Measurements from ENCODE around the gene KHDC4. TPM values are rescaled to one million over a fixed set of nuclear protein-coding genes. Genes with fewer than 3 reads are reported as not detected.
A peak's percentile ranks its signal among the peaks of the same experiment; 100 is the strongest.

The KHDC4 gene
- total and polyA plus RNA-seq, 2 of the 4 experiments (the other 2 are of a cell fraction): 28.0 to 29.9 TPM

DNA sequence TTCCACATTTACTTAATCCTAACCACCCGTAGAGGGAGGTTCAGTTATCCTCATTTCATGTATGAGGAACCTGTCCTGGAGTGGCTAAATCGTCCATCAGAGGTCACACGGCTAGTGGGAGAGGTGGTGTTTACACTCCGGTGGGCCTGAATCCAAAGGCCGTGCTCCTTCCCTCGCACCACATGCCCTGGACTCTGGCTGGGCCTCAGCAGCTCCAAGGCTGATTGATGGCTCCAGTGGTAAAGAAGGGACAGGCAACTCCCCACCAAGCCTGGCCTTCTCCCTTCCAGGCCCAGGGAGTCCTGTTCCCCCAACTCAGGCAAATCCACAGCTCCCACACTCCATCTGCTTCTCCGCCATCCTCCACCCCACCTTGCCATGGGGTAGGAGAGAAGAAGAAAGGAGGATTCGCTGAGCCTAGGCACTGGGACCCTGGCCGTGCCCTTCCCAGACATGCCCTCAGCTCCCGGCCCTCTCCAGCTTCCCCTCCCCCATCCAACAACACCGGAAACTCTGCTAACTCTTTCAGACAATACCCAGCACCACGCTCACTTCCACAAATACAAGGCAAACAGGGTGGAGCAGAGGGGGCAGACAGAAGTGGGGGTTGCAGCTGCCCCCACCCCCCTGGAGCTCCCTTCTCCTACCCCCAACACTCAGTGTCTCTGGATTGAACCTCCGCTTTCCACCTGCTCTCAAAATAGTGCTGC lies 33.3 kb upstream of the KHDC4 start (continued):
- no peak for TF ChIP-seq RCOR1 (IDR thresholded peaks at IDR 0.05; ENCODE audit: insufficient replicate concordance, low read length)

DNA sequence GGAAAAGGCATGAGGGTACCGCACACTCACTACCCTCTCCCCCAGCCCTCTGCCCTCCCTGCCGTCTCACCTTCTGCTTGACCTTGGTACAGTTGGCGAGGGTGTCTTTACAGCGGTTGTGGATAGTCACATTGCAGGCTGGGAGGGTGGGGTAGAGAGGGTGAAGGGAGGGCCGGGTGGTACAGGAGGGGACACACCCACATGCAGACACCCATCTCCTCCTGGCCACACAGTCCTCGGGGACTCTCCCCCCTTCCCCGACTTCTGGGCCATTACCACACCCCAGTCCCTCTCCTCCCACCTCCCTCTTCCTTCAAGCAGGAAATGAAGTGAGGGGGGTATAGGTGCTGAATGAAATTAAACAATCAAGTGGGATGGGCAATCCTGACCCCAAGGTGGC lies 32.5 kb upstream of the KHDC4 start:
- intact Hi-C loops (cut with micrococcal nuclease): no loop called here
- Histone ChIP-seq H3K23ac (ENCODE audit: low read depth, low read length) (no peak overlapping the region), H3K27ac (ENCODE audit: insufficient read depth, low read length) (peak overlapping the region; percentile 22; the same call in 1 of the 2 replicates), H2AK5ac (ENCODE audit: low read depth, low read length) (no peak overlapping the region), H4K20me1 (ENCODE audit: insufficient read depth, low read length) (peaks cover 88% of the 10 kb centered on the region), H3K36me3 (ENCODE audit: control insufficient read depth, insufficient read depth, low read length) (peaks cover 70% of the 10 kb centered on the region), H4K8ac (ENCODE audit: low read depth in 2 of 2, low read length in 2 of 2) (no peak overlapping the region), H2AK9ac (replicated peaks; ENCODE audit: low read depth, low read length, poor library complexity) (no peak overlapping the region), H2BK5ac (ENCODE audit: low read depth, low read length, poor library complexity, severe bottlenecking) (no peak overlapping the region), H3K27me3 (ENCODE audit: control insufficient read depth, insufficient read depth, low read length) (no peaks in the 10 kb centered on the region), H2BK20ac (ENCODE audit: low read depth, low read length) (no peak overlapping the region; the same call in 1 of the 2 replicates), H3K56ac (ENCODE audit: extremely low read depth, insufficient read depth, low read length) (no peak overlapping the region), H3K9ac (ENCODE audit: low read depth, low read length) (no peak overlapping the region), H3K4me3 (ENCODE audit: insufficient read depth, low read depth, low read length) (no peak overlapping the region), H3K18ac (ENCODE audit: low read depth, low read length) (no peak overlapping the region), H4K91ac (ENCODE audit: insufficient read depth, low read depth, low read length) (no peak overlapping the region), H2AFZ (replicated peaks; ENCODE audit: low read length, poor library complexity) (no peak overlapping the region), H4K5ac (ENCODE audit: low read depth, low read length) (no peak overlapping the region), H3K9me3 (ENCODE audit: control insufficient read depth, insufficient read depth, low read length) (no peaks in the 10 kb centered on the region), H3K4ac (ENCODE audit: low read depth, low read length) (no peak overlapping the region), H2BK120ac (ENCODE audit: low read depth, low read length) (no peak overlapping the region), H3K79me1 (ENCODE audit: low read depth in 1 of 2, low read length in 2 of 2) (peaks cover 37 to 82% of the 10 kb centered on the region in 2 experiments), H3K9me1 (ENCODE audit: insufficient read depth, low read length) (peaks cover 40% of the 10 kb centered on the region), H3K14ac (replicated peaks; ENCODE audit: low read depth, low read length) (no peak overlapping the region), H3K4me1 (ENCODE audit: control insufficient read depth, insufficient read depth, low read length) (peaks cover 47% of the 10 kb centered on the region), H3K4me2 (ENCODE audit: low read depth, low read length) (no peak overlapping the region), H2BK15ac (ENCODE audit: low read depth, low read length) (no peak overlapping the region)
- CTCF ChIA-PET: interaction anchor here (1.0 kb wide), 1 partner anchor 23 kb away, joined by 4 read pairs; no protein-coding TSS in a partner anchor
- BruUV-seq (replicated peaks): no TSS peak
- no CpG with 5 or more reads among the region's 7 CpGs for whole genome bisulfite sequencing, 2 experiments (ENCODE audit: extremely low coverage in 2 of 2, insufficient read length in 1 of 2)
- POLR2A ChIA-PET (ENCODE audit: unreplicated experiment): no interaction called here
- dilution Hi-C loops (cut with HindIII; ENCODE audit: low sequenced_read_pairs, unreplicated experiment): no loop called here
- ATAC-seq (ENCODE audit: low read depth): no peak
- in situ Hi-C loops (cut with MboI; ENCODE audit: low sequenced_read_pairs): no loop called here
- no peak for DNase-seq
- TF ChIP-seq MAZ (IDR thresholded peaks at IDR 0.05; ENCODE audit: borderline replicate concordance, low read depth, low read length) (no peak), SMC3 (IDR thresholded peaks at IDR 0.05; ENCODE audit: low read depth, low read length) (no peak), CHD1 (IDR thresholded peaks at IDR 0.05; ENCODE audit: low read depth, low read length) (no peak), MXI1 (IDR thresholded peaks at IDR 0.05; ENCODE audit: borderline replicate concordance, low read depth, low read length) (no peak), BHLHE40 (IDR thresholded peaks at IDR 0.05; ENCODE audit: low read depth, low read length) (no peak), RAD21 (IDR thresholded peaks at IDR 0.05; ENCODE audit: low read length) (no peak), MAFK (IDR thresholded peaks at IDR 0.05; ENCODE audit: low read depth, low read length) (no peak), POLR2A (IDR thresholded peaks at IDR 0.05; ENCODE audit: low read depth, low read length) (no peak), RFX5 (IDR thresholded peaks at IDR 0.05; ENCODE audit: low read depth, low read length) (no peak), CEBPB (IDR thresholded peaks at IDR 0.05; ENCODE audit: low read depth, low read length) (no peak), RCOR1 (IDR thresholded peaks at IDR 0.05; ENCODE audit: insufficient replicate concordance, low read length) (no peak), NFE2L2 (IDR thresholded peaks at IDR 0.05; ENCODE audit: low read depth, low read length) (no peak)
- TF ChIP-seq, protein P1, sequence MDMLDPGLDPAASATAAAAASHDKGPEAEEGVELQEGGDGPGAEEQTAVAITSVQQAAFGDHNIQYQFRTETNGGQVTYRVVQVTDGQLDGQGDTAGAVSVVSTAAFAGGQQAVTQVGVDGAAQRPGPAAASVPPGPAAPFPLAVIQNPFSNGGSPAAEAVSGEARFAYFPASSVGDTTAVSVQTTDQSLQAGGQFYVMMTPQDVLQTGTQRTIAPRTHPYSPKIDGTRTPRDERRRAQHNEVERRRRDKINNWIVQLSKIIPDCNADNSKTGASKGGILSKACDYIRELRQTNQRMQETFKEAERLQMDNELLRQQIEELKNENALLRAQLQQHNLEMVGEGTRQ (IDR thresholded peaks at IDR 0.05; ENCODE audit: low read depth, low read length): no peak
- TF ChIP-seq, protein P2, sequence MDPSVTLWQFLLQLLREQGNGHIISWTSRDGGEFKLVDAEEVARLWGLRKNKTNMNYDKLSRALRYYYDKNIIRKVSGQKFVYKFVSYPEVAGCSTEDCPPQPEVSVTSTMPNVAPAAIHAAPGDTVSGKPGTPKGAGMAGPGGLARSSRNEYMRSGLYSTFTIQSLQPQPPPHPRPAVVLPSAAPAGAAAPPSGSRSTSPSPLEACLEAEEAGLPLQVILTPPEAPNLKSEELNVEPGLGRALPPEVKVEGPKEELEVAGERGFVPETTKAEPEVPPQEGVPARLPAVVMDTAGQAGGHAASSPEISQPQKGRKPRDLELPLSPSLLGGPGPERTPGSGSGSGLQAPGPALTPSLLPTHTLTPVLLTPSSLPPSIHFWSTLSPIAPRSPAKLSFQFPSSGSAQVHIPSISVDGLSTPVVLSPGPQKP (IDR thresholded peaks at IDR 0.05; ENCODE audit: borderline replicate concordance, low read depth, low read length): no peak

All from IMR-90 (cell line).